Left ventricle myocardium inferior (tissue), 1 donor: ENCODE data around the gene CLEC5A. TPM values are rescaled to one million over a fixed set of nuclear protein-coding genes. Genes with fewer than 3 reads are reported as not detected.
"Not testable (repeated sequence)": the region's sequence is repeated elsewhere in the genome, so short reads cannot be mapped to it uniquely, and the experiment has no call there.

Source experiments
- DNase-seq: peaks from one replicate; pipeline ENCODE4 v3.0.0-alpha.2; 2020
- H3K27ac ChIP-seq: fragments of 200-600 bp; replicated peaks from 2 replicates; pipeline ENCODE4 v1.8.0; 2021
- H3K27me3 ChIP-seq: fragments of 200-600 bp; 2 replicates; pipeline ENCODE4 v1.8.0; 2021; ENCODE audit warnings: low read depth
- H3K36me3 ChIP-seq: fragments of 200-600 bp; 2 replicates; pipeline ENCODE4 v1.8.0; 2021
- H3K4me1 ChIP-seq: fragments of 200-600 bp; 2 replicates; pipeline ENCODE4 v1.8.0; 2021
- H3K4me3 ChIP-seq: fragments of 200-600 bp; 2 replicates; pipeline ENCODE4 v1.8.0; 2021; ENCODE audit warnings: mild to moderate bottlenecking, moderate library complexity
- H3K9me3 ChIP-seq: fragments of 200-600 bp; replicated peaks from 2 replicates; pipeline ENCODE4 v1.8.0; 2021
- intact Hi-C: fragments of 100-400 bp; cut with micrococcal nuclease; formaldehyde crosslinking; loops from one replicate; pipeline ENCODE4 v1.11.0; 2022
- total RNA-seq: library from RNA; stranded (reverse); fragmentation: NEBNext Ultra II Directional; extraction: Animal tissue kit (Norgen Biotek cat#: 25700); gene quantifications from one replicate; pipeline ENCODE4 v1.2.1, GENCODE V29; 2021
- TF ChIP-seq, protein P1 (sequence below): fragments of 200-600 bp; IDR thresholded peaks from 2 replicates; pipeline ENCODE4 v1.8.0; 2021; ENCODE audit warnings: antibody characterized with exemption, mild to moderate bottlenecking, borderline replicate concordance
- donor health status: DM: no; HTN: yes; CAD: no; lungs with severe emphysema.

CLEC5A gene
- total RNA-seq, 1 donor from 2014 or later = 0.47 TPM

DNA sequence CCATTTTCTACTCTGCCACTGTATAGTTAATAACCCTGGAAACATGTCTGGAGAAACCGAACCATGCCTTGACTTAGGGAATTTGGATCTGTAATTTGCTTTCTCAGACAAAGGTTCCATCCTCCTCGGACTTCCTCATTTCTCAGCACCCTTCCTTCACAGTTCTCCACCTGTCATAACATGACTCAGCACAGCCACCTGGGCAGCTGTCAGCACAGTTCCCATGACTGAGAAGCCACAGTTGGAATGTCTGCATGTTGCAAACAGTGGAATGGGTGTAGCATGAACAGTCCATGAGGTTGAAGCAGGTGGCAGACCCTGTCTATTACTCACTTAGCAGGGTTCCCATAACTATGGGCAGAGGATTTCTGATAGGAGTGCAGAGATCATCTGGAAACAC is 31.2 kb downstream of the CLEC5A start:
- Histone ChIP-seq H3K9me3 (peaks cover 21% of the 10 kb centered on the region), H3K4me3 (no peak overlapping the region), H3K27me3 (no peaks in the 10 kb centered on the region), H3K27ac (no peak overlapping the region), H3K36me3 (no peaks in the 10 kb centered on the region), H3K4me1 (no peaks in the 10 kb centered on the region)
- intact Hi-C loops = no loop called here
- TF ChIP-seq, protein P1, sequence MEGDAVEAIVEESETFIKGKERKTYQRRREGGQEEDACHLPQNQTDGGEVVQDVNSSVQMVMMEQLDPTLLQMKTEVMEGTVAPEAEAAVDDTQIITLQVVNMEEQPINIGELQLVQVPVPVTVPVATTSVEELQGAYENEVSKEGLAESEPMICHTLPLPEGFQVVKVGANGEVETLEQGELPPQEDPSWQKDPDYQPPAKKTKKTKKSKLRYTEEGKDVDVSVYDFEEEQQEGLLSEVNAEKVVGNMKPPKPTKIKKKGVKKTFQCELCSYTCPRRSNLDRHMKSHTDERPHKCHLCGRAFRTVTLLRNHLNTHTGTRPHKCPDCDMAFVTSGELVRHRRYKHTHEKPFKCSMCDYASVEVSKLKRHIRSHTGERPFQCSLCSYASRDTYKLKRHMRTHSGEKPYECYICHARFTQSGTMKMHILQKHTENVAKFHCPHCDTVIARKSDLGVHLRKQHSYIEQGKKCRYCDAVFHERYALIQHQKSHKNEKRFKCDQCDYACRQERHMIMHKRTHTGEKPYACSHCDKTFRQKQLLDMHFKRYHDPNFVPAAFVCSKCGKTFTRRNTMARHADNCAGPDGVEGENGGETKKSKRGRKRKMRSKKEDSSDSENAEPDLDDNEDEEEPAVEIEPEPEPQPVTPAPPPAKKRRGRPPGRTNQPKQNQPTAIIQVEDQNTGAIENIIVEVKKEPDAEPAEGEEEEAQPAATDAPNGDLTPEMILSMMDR = no peak
- no peak for DNase-seq

DNA sequence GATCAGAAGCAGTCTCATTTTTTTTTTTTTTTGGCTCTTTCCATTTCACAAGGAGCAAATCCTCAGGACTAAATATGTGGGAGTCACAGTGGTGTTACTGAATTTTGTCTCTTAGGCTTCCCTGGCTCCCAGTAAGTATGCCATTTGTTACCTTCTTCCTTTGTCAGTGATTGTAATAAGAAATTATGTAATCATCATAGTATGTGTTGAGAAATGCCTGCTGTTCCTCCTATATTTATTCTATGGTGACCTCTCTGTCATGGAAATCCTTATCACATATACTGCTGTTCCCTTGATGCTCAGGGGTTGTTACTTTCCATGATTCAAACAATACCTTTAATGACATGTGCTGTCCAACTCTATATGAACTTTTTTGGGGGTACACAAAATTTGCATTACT is 35.4 kb downstream of the CLEC5A start:
- Histone ChIP-seq H3K36me3 (no peaks in the 10 kb centered on the region), H3K9me3 (no peaks in the 10 kb centered on the region), H3K27me3 (no peaks in the 10 kb centered on the region), H3K4me3 (no peak overlapping the region), H3K27ac (no peak overlapping the region), H3K4me1 (no peaks in the 10 kb centered on the region)
- DNase-seq = no peak
- intact Hi-C loops = no loop called here
- TF ChIP-seq, protein P1 = no peak

DNA sequence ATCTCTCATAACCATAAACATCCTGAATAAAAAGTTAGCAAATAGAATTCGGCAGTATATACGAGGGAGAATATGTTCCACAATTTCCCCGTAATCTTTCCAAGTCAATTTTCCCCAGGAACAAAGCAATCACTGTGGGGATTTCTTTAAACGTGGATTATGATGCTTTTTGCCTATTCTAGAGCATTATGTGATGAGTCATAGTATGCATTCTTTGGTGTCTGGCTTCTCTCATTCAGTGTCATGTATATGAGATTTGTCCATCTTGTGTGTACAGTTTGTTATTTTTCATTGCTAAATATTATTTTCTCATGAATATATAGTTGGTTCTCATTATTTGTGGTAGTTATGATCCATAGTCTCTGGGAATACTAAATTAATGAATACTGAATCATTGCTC is 40.5 kb downstream of the CLEC5A start:
- Histone ChIP-seq H3K4me3 (no peak overlapping the region), H3K9me3 (no peaks in the 10 kb centered on the region), H3K27ac (no peak overlapping the region), H3K4me1 (no peaks in the 10 kb centered on the region), H3K27me3 (no peaks in the 10 kb centered on the region), H3K36me3 (no peaks in the 10 kb centered on the region)
- intact Hi-C loops = no loop called here
- DNase-seq = no peak
- TF ChIP-seq, protein P1 = no peak

DNA sequence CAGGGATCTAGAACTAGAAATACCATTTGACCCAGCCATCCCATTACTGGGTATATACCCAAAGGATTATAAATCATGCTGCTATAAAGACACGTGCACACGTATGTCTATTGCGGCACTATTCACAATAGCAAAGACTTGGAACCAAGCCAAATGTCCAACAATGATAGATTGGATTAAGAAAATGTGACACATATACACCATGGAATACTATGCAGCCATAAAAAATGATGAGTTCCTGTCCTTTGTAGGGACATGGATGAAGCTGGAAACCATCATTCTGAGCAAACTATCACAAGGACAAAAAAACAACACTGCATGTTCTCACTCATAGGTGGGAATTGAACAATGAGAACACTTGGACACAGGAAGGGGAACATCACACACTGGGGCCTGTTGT is 47.4 kb downstream of the CLEC5A start:
- DNase-seq, intact Hi-C loops, H3K36me3 ChIP-seq, H3K4me1 ChIP-seq, H3K27ac ChIP-seq, H3K27me3 ChIP-seq, H3K4me3 ChIP-seq: not testable (repeated sequence)
- peaks cover 34% of the 10 kb centered on the region for H3K9me3 ChIP-seq

DNA sequence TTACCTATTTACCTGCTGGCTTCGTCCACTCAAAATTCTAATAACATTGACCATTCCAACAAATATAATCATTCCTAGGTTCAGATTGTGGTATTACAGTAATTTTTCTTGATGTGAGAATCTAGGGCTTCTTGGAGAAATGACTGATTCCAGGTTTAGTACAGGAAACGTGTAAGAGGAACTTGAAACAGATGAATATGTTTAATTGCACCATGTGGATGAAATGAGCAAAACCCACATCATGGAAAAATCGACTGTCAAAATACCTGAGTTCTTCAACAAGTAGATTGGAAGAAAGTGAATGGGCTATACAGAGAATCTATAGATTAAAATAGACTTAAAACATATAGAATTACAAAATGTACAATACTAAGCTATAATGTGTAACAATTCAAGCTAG is 55.4 kb downstream of the CLEC5A start:
- intact Hi-C loops = no loop called here
- Histone ChIP-seq H3K4me1 (no peaks in the 10 kb centered on the region), H3K36me3 (no peaks in the 10 kb centered on the region), H3K4me3 (no peak overlapping the region), H3K27me3 (no peaks in the 10 kb centered on the region), H3K9me3 (peaks cover 32% of the 10 kb centered on the region), H3K27ac (no peak overlapping the region)
- TF ChIP-seq, protein P1 = no peak
- DNase-seq = no peak

DNA sequence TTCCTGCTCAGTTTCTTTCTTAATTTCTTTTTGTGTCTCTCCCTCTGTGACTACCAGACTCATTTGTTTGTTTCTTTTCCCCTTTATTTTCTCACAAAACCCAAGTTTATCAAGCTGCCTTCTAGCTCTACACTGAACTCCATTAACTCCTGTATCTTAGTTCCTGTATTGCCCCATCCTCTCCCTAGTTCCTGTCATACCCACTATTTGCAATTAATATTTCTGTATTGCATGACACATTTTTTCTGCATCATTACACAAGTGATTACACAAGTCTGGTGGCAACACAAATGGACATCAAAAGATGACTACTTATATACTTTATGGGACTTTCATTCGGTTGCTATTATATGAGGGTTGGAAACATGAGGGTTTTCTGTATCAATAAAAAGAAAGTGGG is 57.5 kb downstream of the CLEC5A start:
- Histone ChIP-seq H3K4me3 (no peak overlapping the region), H3K36me3 (no peaks in the 10 kb centered on the region), H3K4me1 (no peaks in the 10 kb centered on the region), H3K9me3 (peaks cover 26% of the 10 kb centered on the region), H3K27ac (no peak overlapping the region), H3K27me3 (no peaks in the 10 kb centered on the region)
- DNase-seq = no peak
- TF ChIP-seq, protein P1 = no peak
- intact Hi-C loops = no loop called here
